K562 (cell line): ENCODE measurements around the gene TNIK. TPM values are rescaled to one million over a fixed set of nuclear protein-coding genes. Genes with fewer than 3 reads are reported as not detected.

Source experiments
- ATAC-seq: fragments of 200-7000 bp; cut with Tn5 transposase; 3 replicates; pipeline ENCODE4 v1.9.1; 2020; ENCODE audit warnings: moderate library complexity
- BruUV-seq: library from RNA; stranded (reverse); fragments of 400-500 nt; replicated peaks from 2 replicates; lab custom pipeline; 2021; lab: Mats Ljungman, UMichigan
- CTCF ChIA-PET: fragments of 300-600 bp; formaldehyde crosslinking; extraction: SDS; loops from one replicate; lab custom pipeline; 2021; ENCODE audit warnings: low intra/inter-chr PET ratio; lab: Yijun Ruan, JAX
- POLR2A ChIA-PET: fragments of 300-600, 350-650 bp; sonication (Branson Sonifier 250); formaldehyde crosslinking; extraction: SDS; loops from one replicate; lab custom pipeline; 2021; ENCODE audit warnings: antibody characterized with exemption, inconsistent platforms; lab: Yijun Ruan, JAX
- DNase-seq, 4 experiments: peaks; one replicate each; pipeline versions ENCODE4 v3.0.0 to v3.0.0-alpha.2; 2011 to 2018; ENCODE audit warnings: low spot score in 3 of 4, mixed read lengths in 3 of 4; ENCODE audit errors: extremely low read depth in 1 of 4
- FAIRE-seq: peaks from 2 replicates; lab custom pipeline; 2011; peaks lifted over from hg19 to GRCh38; lab: Jason Lieb, UNC
- H2AFZ ChIP-seq: 2 replicates; pipeline ENCODE4 v1.6.0; 2011; ENCODE audit warnings: low read depth, low read length, control low read depth, inconsistent platforms
- H3K27ac ChIP-seq: fragments of 200-600 bp; 3 replicates; pipeline ENCODE4 v1.8.0; 2011; ENCODE audit warnings: low read depth, mild to moderate bottlenecking, control low read depth, inconsistent platforms, low read length, moderate library complexity, mixed read lengths; ENCODE audit errors: extremely low read depth
- H3K27me3 ChIP-seq, 2 experiments: fragments of 300-600 bp in 1 of 2; 2 replicates in 1 of 2; 3 replicates in 1 of 2; pipeline versions ENCODE4 v1.6.0 to v1.8.0; 2011; ENCODE audit warnings: inconsistent platforms in 2 of 2, low read length in 2 of 2, mild to moderate bottlenecking in 1 of 2, mixed read lengths in 1 of 2, moderate library complexity in 1 of 2; ENCODE audit not compliant: control insufficient read depth in 2 of 2, insufficient read depth in 2 of 2
- H3K36me3 ChIP-seq: fragments of 300-600 bp; 3 replicates; pipeline ENCODE4 v1.8.0; 2011; ENCODE audit warnings: mild to moderate bottlenecking, low read length, inconsistent platforms; ENCODE audit not compliant: control insufficient read depth, insufficient read depth
- H3K4me1 ChIP-seq, 2 experiments: fragments of 200-600 bp in 1 of 2; replicated peaks in 1 of 2; 2 replicates in 1 of 2; 3 replicates in 1 of 2; pipeline versions ENCODE4 v1.5.1 to v1.8.0; 2011; ENCODE audit warnings: inconsistent platforms in 2 of 2, low read length in 2 of 2, mild to moderate bottlenecking in 1 of 2, mixed read lengths in 1 of 2, moderate library complexity in 1 of 2; ENCODE audit not compliant: control insufficient read depth in 2 of 2, insufficient read depth in 2 of 2
- H3K4me2 ChIP-seq: 2 replicates; pipeline ENCODE4 v1.6.1; 2011; ENCODE audit warnings: low read length, control low read depth, inconsistent platforms, mixed read lengths; ENCODE audit not compliant: insufficient read depth
- H3K4me3 ChIP-seq: fragments of 200-600 bp; sonication (generic), shearing (Covaris generic); 2 replicates; pipeline ENCODE4 v1.5.1; 2016; ENCODE audit warnings: control low read depth, inconsistent platforms
- H3K79me2 ChIP-seq: fragments of 200-600 bp; 3 replicates; pipeline ENCODE4 v1.8.0; 2011; ENCODE audit warnings: low read length, inconsistent platforms; ENCODE audit not compliant: control insufficient read depth, insufficient read depth
- H3K9ac ChIP-seq, 2 experiments: 2 replicates each; pipeline versions ENCODE4 v1.6.0 to v1.6.1; 2011; ENCODE audit warnings: low read depth in 2 of 2, low read length in 2 of 2, control low read depth in 1 of 2, inconsistent platforms in 1 of 2, mild to moderate bottlenecking in 1 of 2, mixed read lengths in 1 of 2; ENCODE audit not compliant: insufficient read depth in 1 of 2
- H3K9me1 ChIP-seq: one replicate; pipeline ENCODE4 v1.6.0; 2011; ENCODE audit warnings: inconsistent platforms, mild to moderate bottlenecking, low read length, moderate library complexity; ENCODE audit not compliant: control insufficient read depth, insufficient read depth
- H3K9me3 ChIP-seq: replicated peaks from 2 replicates; pipeline ENCODE4 v1.5.1; 2011; ENCODE audit warnings: low read depth, low read length, inconsistent platforms; ENCODE audit not compliant: control insufficient read depth, insufficient read depth
- H4K20me1 ChIP-seq: replicated peaks from 2 replicates; pipeline ENCODE4 v1.6.1; 2011; ENCODE audit warnings: low read length, inconsistent platforms, mixed read lengths; ENCODE audit not compliant: control insufficient read depth, insufficient read depth
- EGR1 ChIP-seq: fragments of 450-650 bp; conservative IDR thresholded peaks from 2 replicates; pipeline ENCODE4 v1.6.1; 2017; ENCODE audit warnings: mild to moderate bottlenecking
- HDGF ChIP-seq: fragments of 450-650 bp; IDR thresholded peaks from 2 replicates; pipeline ENCODE4 v1.6.1; 2016
- KDM4B ChIP-seq, 2 experiments: fragments of 450-650 bp in 1 of 2; sonication (generic) in 1 of 2; IDR thresholded peaks; 2 replicates each; pipeline ENCODE4 v1.6.1; 2016 to 2017; ENCODE audit warnings: borderline replicate concordance in 2 of 2, antibody characterized with exemption in 1 of 2, low read depth in 1 of 2, mild to moderate bottlenecking in 1 of 2
- RNF2 ChIP-seq: sonication (generic); IDR thresholded peaks from 2 replicates; pipeline ENCODE4 v1.6.1; 2016
- SMARCE1 ChIP-seq: fragments of 450-650 bp; IDR thresholded peaks from 2 replicates; pipeline ENCODE4 v1.7.1; 2016; ENCODE audit warnings: mild to moderate bottlenecking
- SRSF9 ChIP-seq: fragments of 200-400 bp; formaldehyde crosslinking; IDR thresholded peaks from 2 replicates; pipeline ENCODE4 v1.6.1; 2017; ENCODE audit warnings: low read depth, low read length, borderline replicate concordance
- TAF7 ChIP-seq: fragments of 450-650 bp; IDR thresholded peaks from 2 replicates; pipeline ENCODE4 v1.6.1; 2016; ENCODE audit warnings: missing genetic modification characterization, missing compliant biosample characterization
- ZFPM2 ChIP-seq: fragments of 250-450 bp; sonication (Bioruptor Pico); IDR thresholded peaks from 2 replicates; pipeline ENCODE4 v1.5.1; 2022; ENCODE audit warnings: mild to moderate bottlenecking
- ZNF263 ChIP-seq: sonication (generic); formaldehyde crosslinking; IDR thresholded peaks from 2 replicates; pipeline ENCODE4 v1.8.0; 2022; ENCODE audit warnings: mild to moderate bottlenecking, missing genetic modification reagents, borderline replicate concordance
- in situ Hi-C: fragments of 300-500 bp; cut with MboI; formaldehyde crosslinking; loops from 4 replicates; pipeline ENCODE4 v1.15.0; 2018; ENCODE audit warnings: inconsistent platforms, mixed read lengths
- intact Hi-C: fragments of 100-400 bp; cut with micrococcal nuclease; formaldehyde crosslinking; loops from 2 replicates; pipeline ENCODE4 v1.14.2; 2022
- polyA plus RNA-seq, 8 experiments: library from polyadenylated mRNA; depleted of rRNA in 4 of 8; stranded (reverse) in 5 of 8; unstranded in 3 of 8; fragments of >200 nt; fragmentation: Nextera tagmentation in 2 of 8; fragmentation: Illumina TruSeq in 1 of 8; extraction: Ambion mirVana in 2 of 8; extraction: Trizol in 1 of 8; gene quantifications; 2 replicates each; pipeline versions ENCODE4 v1.2.1 to v1.2.3, GENCODE V29; 2011 to 2014; ENCODE audit warnings: inconsistent platforms in 1 of 8, missing spikeins in 1 of 8
- total RNA-seq, 7 experiments: library from RNA; depleted of rRNA in 6 of 7; stranded (reverse); fragments of >200 nt in 6 of 7; fragmentation: Illumina TruSeq in 2 of 7; extraction: Trizol in 2 of 7; gene quantifications; 2 replicates each; pipeline versions ENCODE4 v1.2.1 to v1.2.3, GENCODE V29; 2011 to 2021; ENCODE audit warnings: low replicate concordance in 1 of 7
- TF ChIP-seq, protein P1 (sequence below): fragments of 250-450 bp; sonication (Bioruptor Pico); IDR thresholded peaks from 2 replicates; pipeline ENCODE4 v1.5.1; 2021; ENCODE audit warnings: mild to moderate bottlenecking
- TF ChIP-seq, protein P2 (sequence below): fragments of 250-450 bp; sonication (Bioruptor Pico); IDR thresholded peaks from 2 replicates; pipeline ENCODE4 v1.8.0; 2021; ENCODE audit warnings: moderate library complexity, mild to moderate bottlenecking, inconsistent platforms
- TF ChIP-seq, protein P3 (sequence below): fragments of 250-450 bp; sonication (Bioruptor Pico); IDR thresholded peaks from 2 replicates; pipeline ENCODE4 v1.8.0; 2021; ENCODE audit warnings: mild to moderate bottlenecking, moderate library complexity
- TF ChIP-seq, protein P4 (sequence below): fragments of 200-800 bp; sonication (Bioruptor generic); IDR thresholded peaks from 2 replicates; pipeline ENCODE4 v1.6.1; 2017; ENCODE audit warnings: missing genetic modification characterization, missing compliant biosample characterization
- TF ChIP-seq, protein P5 (sequence below): sonication (generic); formaldehyde crosslinking; IDR thresholded peaks from 2 replicates; pipeline ENCODE4 v1.8.0; 2022; ENCODE audit warnings: mild to moderate bottlenecking, missing genetic modification reagents
- TF ChIP-seq, protein P6 (sequence below): fragments of 250-450 bp; sonication (Bioruptor Pico); IDR thresholded peaks from 2 replicates; pipeline ENCODE4 v1.4.0; 2020; ENCODE audit warnings: mild to moderate bottlenecking

The TNIK gene
- total and polyA plus RNA-seq, 9 of the 15 experiments (the other 6 are each of a cell fraction or from before 2014, with no cell fraction given): 6.6 to 39.0 (median 24.7) TPM

DNA sequence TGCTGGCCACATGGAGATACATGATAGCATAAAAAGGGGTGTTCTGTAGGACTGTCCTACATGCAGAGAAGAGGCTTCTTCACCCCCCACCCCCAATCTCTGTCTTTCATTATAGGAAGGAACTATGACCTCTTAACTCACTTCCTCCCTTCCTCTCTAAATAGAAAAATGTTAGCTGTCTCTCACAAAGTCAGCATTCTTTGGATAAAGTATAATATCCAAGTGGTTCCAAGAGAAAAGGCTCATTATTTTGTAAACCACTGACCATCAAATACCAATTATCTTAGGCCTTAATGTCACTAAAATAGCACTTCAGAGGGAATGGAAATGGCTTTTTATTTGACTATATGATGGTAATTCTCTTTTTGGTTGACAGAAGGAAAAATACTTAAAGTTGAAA is 338.4 kb downstream of the TNIK start:
- H3K27ac ChIP-seq: no peak overlapping the region
- no peak overlapping the region for H3K4me3 ChIP-seq
- H3K27me3 ChIP-seq: no peaks in the 10 kb centered on the region
- H3K4me1 ChIP-seq: peaks cover 0 to 1% of the 10 kb centered on the region in 2 experiments; a peak in 1 of 5 replicates
- no peaks in the 10 kb centered on the region for H3K9me1 ChIP-seq
- no peaks in the 10 kb centered on the region for H3K9me3 ChIP-seq
- BruUV-seq: no TSS peak
- H3K9ac ChIP-seq: no peak overlapping the region
- intact Hi-C loops: no loop called here
- H3K4me2 ChIP-seq: no peak overlapping the region
- ChIA-PET CTCF (no interaction called here), POLR2A (interaction anchor here (0.6 kb wide), 1 partner anchor 138 kb away, joined by 3 read pairs; no protein-coding TSS in a partner anchor)
- TF ChIP-seq SRSF9 (no peak), ZNF263 (CRISPR knock-in tag) (no peak), EGR1 (no peak), KDM4B (IDR thresholded peaks at IDR 0.05; ENCODE audit: borderline replicate concordance in 2 of 2, low read depth in 1 of 2) (no peak), SMARCE1 (no peak), HDGF (no peak), TAF7 (tag) (no peak), ZFPM2 (CRISPR knock-in tag) (no peak), RNF2 (no peak)
- TF ChIP-seq, protein P1, sequence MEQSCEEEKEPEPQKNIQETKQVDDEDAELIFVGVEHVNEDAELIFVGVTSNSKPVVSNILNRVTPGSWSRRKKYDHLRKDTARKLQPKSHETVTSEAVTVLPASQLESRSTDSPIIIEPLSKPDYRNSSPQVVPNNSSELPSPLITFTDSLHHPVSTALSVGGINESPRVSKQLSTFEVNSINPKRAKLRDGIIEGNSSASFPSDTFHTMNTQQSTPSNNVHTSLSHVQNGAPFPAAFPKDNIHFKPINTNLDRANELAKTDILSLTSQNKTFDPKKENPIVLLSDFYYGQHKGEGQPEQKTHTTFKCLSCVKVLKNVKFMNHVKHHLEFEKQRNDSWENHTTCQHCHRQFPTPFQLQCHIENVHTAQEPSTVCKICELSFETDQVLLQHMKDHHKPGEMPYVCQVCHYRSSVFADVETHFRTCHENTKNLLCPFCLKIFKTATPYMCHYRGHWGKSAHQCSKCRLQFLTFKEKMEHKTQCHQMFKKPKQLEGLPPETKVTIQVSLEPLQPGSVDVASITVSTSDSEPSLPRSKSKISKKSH (CRISPR knock-in tag): no peak
- TF ChIP-seq, protein P2, sequence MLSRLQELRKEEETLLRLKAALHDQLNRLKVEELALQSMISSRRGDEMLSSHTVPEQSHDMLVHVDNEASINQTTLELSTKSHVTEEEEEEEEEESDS (CRISPR knock-in tag): no peak
- TF ChIP-seq, protein P3, sequence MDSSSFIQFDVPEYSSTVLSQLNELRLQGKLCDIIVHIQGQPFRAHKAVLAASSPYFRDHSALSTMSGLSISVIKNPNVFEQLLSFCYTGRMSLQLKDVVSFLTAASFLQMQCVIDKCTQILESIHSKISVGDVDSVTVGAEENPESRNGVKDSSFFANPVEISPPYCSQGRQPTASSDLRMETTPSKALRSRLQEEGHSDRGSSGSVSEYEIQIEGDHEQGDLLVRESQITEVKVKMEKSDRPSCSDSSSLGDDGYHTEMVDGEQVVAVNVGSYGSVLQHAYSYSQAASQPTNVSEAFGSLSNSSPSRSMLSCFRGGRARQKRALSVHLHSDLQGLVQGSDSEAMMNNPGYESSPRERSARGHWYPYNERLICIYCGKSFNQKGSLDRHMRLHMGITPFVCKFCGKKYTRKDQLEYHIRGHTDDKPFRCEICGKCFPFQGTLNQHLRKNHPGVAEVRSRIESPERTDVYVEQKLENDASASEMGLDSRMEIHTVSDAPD (CRISPR knock-in tag): no peak
- TF ChIP-seq, protein P4, sequence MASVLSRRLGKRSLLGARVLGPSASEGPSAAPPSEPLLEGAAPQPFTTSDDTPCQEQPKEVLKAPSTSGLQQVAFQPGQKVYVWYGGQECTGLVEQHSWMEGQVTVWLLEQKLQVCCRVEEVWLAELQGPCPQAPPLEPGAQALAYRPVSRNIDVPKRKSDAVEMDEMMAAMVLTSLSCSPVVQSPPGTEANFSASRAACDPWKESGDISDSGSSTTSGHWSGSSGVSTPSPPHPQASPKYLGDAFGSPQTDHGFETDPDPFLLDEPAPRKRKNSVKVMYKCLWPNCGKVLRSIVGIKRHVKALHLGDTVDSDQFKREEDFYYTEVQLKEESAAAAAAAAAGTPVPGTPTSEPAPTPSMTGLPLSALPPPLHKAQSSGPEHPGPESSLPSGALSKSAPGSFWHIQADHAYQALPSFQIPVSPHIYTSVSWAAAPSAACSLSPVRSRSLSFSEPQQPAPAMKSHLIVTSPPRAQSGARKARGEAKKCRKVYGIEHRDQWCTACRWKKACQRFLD: no peak
- TF ChIP-seq, protein P5, sequence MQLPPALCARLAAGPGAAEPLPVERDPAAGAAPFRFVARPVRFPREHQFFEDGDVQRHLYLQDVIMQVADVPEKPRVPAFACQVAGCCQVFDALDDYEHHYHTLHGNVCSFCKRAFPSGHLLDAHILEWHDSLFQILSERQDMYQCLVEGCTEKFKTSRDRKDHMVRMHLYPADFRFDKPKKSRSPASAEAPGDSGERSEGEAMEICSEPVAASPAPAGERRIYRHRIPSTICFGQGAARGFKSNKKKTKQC (CRISPR knock-in tag): no peak
- TF ChIP-seq, protein P6, sequence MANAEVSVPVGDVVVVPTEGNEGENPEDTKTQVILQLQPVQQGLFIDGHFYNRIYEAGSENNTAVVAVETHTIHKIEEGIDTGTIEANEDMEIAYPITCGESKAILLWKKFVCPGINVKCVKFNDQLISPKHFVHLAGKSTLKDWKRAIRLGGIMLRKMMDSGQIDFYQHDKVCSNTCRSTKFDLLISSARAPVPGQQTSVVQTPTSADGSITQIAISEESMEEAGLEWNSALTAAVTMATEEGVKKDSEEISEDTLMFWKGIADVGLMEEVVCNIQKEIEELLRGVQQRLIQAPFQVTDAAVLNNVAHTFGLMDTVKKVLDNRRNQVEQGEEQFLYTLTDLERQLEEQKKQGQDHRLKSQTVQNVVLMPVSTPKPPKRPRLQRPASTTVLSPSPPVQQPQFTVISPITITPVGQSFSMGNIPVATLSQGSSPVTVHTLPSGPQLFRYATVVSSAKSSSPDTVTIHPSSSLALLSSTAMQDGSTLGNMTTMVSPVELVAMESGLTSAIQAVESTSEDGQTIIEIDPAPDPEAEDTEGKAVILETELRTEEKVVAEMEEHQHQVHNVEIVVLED: no peak
- no peak overlapping the region for H2AFZ ChIP-seq
- peaks cover 45% of the 10 kb centered on the region; the same call in 2 of the 3 replicates for H3K36me3 ChIP-seq
- H4K20me1 ChIP-seq: no peaks in the 10 kb centered on the region
- H3K79me2 ChIP-seq: no peaks in the 10 kb centered on the region
- FAIRE-seq (no peak), DNase-seq (no peak), ATAC-seq (no peak)
- in situ Hi-C loops: no loop called here
